ENCODE data around the gene CYTH3. TPM values are rescaled to one million over a fixed set of nuclear protein-coding genes. Genes with fewer than 3 reads are reported as not detected.

CYTH3 gene
- total RNA-seq, 1 donor, result 89.4 TPM

GRCh38 chr7:6269527-6269926 is 2.9 kb downstream of the CYTH3 start:
- peaks cover 26% of the 10 kb centered on the region for H4K20me1 ChIP-seq (ENCODE audit: insufficient read depth, low read length)
- TF ChIP-seq CTCF (IDR thresholded peaks at IDR 0.05; ENCODE audit: extremely low read depth, low read depth, low read length), result no peak
- peaks cover 17% of the 10 kb centered on the region for H3K4me1 ChIP-seq (ENCODE audit: insufficient read depth, low read length)
- no peak overlapping the region for H3K27ac ChIP-seq (ENCODE audit: low read depth, low read length)
- H3K9me3 ChIP-seq (ENCODE audit: low read depth, low read length), result no peaks in the 10 kb centered on the region
- H3K79me2 ChIP-seq (ENCODE audit: insufficient read depth, low read length), result peaks cover 80% of the 10 kb centered on the region
- no peak for DNase-seq (ENCODE audit: insufficient read length, low spot score, missing footprints)
- no peak overlapping the region for H2AFZ ChIP-seq (ENCODE audit: low read length)
- no peak overlapping the region for H3K4me3 ChIP-seq (ENCODE audit: insufficient read depth, low read length)
- no peaks in the 10 kb centered on the region for H3K27me3 ChIP-seq (ENCODE audit: insufficient read depth, low read length)
- H3K4me2 ChIP-seq (ENCODE audit: insufficient read depth, low read length), result no peak overlapping the region
- H3K36me3 ChIP-seq (ENCODE audit: insufficient read depth, low read length), result no peaks in the 10 kb centered on the region

- Histone ChIP-seq H3K27ac (ENCODE audit: low read depth, low read length) (no peak overlapping the region), H4K20me1 (ENCODE audit: insufficient read depth, low read length) (peaks cover 26% of the 10 kb centered on the region)
- TF ChIP-seq CTCF (IDR thresholded peaks at IDR 0.05; ENCODE audit: extremely low read depth, low read depth, low read length), result no peak
These were observed 3.5 kb downstream of the CYTH3 start for GRCh38 chr7:6268907-6269306.

GRCh38 chr7:6268023-6268900 is 4.2 kb downstream of the CYTH3 start:
- Histone ChIP-seq H2AFZ (ENCODE audit: low read length) (no peak overlapping the region), H3K27me3 (ENCODE audit: insufficient read depth, low read length) (no peaks in the 10 kb centered on the region), H3K4me2 (ENCODE audit: insufficient read depth, low read length) (no peak overlapping the region), H3K9me3 (ENCODE audit: low read depth, low read length) (no peaks in the 10 kb centered on the region), H3K27ac (ENCODE audit: low read depth, low read length) (no peak overlapping the region), H3K36me3 (ENCODE audit: insufficient read depth, low read length) (no peaks in the 10 kb centered on the region), H4K20me1 (ENCODE audit: insufficient read depth, low read length) (peaks cover 26% of the 10 kb centered on the region), H3K4me3 (ENCODE audit: insufficient read depth, low read length) (no peak overlapping the region), H3K4me1 (ENCODE audit: insufficient read depth, low read length) (peaks cover 17% of the 10 kb centered on the region), H3K79me2 (ENCODE audit: insufficient read depth, low read length) (peaks cover 93% of the 10 kb centered on the region)
- no peak for TF ChIP-seq CTCF (IDR thresholded peaks at IDR 0.05; ENCODE audit: extremely low read depth, low read depth, low read length)
- DNase-seq (ENCODE audit: insufficient read length, low spot score, missing footprints), result no peak

More at GRCh38 chr7:6268907-6269306, 3.5 kb downstream of the CYTH3 start:
- peaks cover 87% of the 10 kb centered on the region for H3K79me2 ChIP-seq (ENCODE audit: insufficient read depth, low read length)
- no peaks in the 10 kb centered on the region for H3K9me3 ChIP-seq (ENCODE audit: low read depth, low read length)
- no peaks in the 10 kb centered on the region for H3K27me3 ChIP-seq (ENCODE audit: insufficient read depth, low read length)
- H3K4me2 ChIP-seq (ENCODE audit: insufficient read depth, low read length), result no peak overlapping the region
- no peak overlapping the region for H3K4me3 ChIP-seq (ENCODE audit: insufficient read depth, low read length)
- DNase-seq (ENCODE audit: insufficient read length, low spot score, missing footprints), result no peak
- H3K36me3 ChIP-seq (ENCODE audit: insufficient read depth, low read length), result no peaks in the 10 kb centered on the region
- H3K4me1 ChIP-seq (ENCODE audit: insufficient read depth, low read length), result peaks cover 17% of the 10 kb centered on the region
- H2AFZ ChIP-seq (ENCODE audit: low read length), result no peak overlapping the region

- Histone ChIP-seq H3K4me3 (ENCODE audit: insufficient read depth, low read length) (no peak overlapping the region), H3K79me2 (ENCODE audit: insufficient read depth, low read length) (peaks cover 99% of the 10 kb centered on the region), H3K36me3 (ENCODE audit: insufficient read depth, low read length) (no peaks in the 10 kb centered on the region), H3K27me3 (ENCODE audit: insufficient read depth, low read length) (no peaks in the 10 kb centered on the region), H3K27ac (ENCODE audit: low read depth, low read length) (no peak overlapping the region), H4K20me1 (ENCODE audit: insufficient read depth, low read length) (peaks cover 26% of the 10 kb centered on the region), H3K9me3 (ENCODE audit: low read depth, low read length) (no peaks in the 10 kb centered on the region), H3K4me1 (ENCODE audit: insufficient read depth, low read length) (peaks cover 23% of the 10 kb centered on the region), H3K4me2 (ENCODE audit: insufficient read depth, low read length) (no peak overlapping the region), H2AFZ (ENCODE audit: low read length) (no peak overlapping the region)
- DNase-seq (ENCODE audit: insufficient read length, low spot score, missing footprints), result no peak
- no peak for TF ChIP-seq CTCF (IDR thresholded peaks at IDR 0.05; ENCODE audit: extremely low read depth, low read depth, low read length)
These were observed 5.7 kb downstream of the CYTH3 start for GRCh38 chr7:6266699-6267098.

Data from osteoblast (primary cell).